HepG2 (cell line): ENCODE measurements around the gene GRAMD1A. TPM values are rescaled to one million over a fixed set of nuclear protein-coding genes. Genes with fewer than 3 reads are reported as not detected.

Experiments used
- AGO2 ChIP-seq: fragments of 200-400 bp; formaldehyde crosslinking; optimal IDR thresholded peaks from 2 replicates; pipeline ENCODE3; 2017; ENCODE audit warnings: mild to moderate bottlenecking, low read depth, low read length, moderate library complexity
- HOXA5 ChIP-seq: sonication (generic); formaldehyde crosslinking; IDR thresholded peaks from 2 replicates; pipeline ENCODE4 v1.4.0; 2020; ENCODE audit warnings: missing genetic modification reagents
- JUND ChIP-seq: sonication (generic); formaldehyde crosslinking; IDR thresholded peaks from 2 replicates; pipeline ENCODE4 v1.8.0; 2022; ENCODE audit warnings: mild to moderate bottlenecking, missing genetic modification reagents
- KAT8 ChIP-seq: IDR thresholded peaks from 2 replicates; pipeline ENCODE4 v1.6.1; 2016; ENCODE audit warnings: missing genetic modification reagents, missing compliant biosample characterization
- LCORL ChIP-seq, 2 experiments: fragments of 450-650 bp in 1 of 2; sonication (generic) in 1 of 2; formaldehyde crosslinking in 1 of 2; IDR thresholded peaks; 2 replicates each; pipeline versions ENCODE4 v1.5.0 to v1.6.1; 2017 to 2020; ENCODE audit warnings: antibody characterized with exemption in 1 of 2, missing genetic modification reagents in 1 of 2
- MAZ ChIP-seq, 2 experiments: sonication (generic) in 1 of 2; formaldehyde crosslinking in 1 of 2; IDR thresholded peaks; 2 replicates each; pipeline versions ENCODE4 v1.5.0 to v1.6.1; 2012 to 2020; ENCODE audit warnings: low read depth in 2 of 2, mild to moderate bottlenecking in 2 of 2, borderline replicate concordance in 1 of 2, improper control_type of control experiment in 1 of 2, low read length in 1 of 2, missing genetic modification reagents in 1 of 2, moderate library complexity in 1 of 2
- NCOA2 ChIP-seq: sonication (generic); formaldehyde crosslinking; IDR thresholded peaks from 2 replicates; pipeline ENCODE4 v1.8.0; 2022; ENCODE audit warnings: inconsistent platforms
- NFKBIZ ChIP-seq: IDR thresholded peaks from 2 replicates; pipeline ENCODE4 v1.6.1; 2018; ENCODE audit warnings: missing genetic modification reagents, missing compliant biosample characterization
- PITX1 ChIP-seq: sonication (generic); formaldehyde crosslinking; IDR thresholded peaks from 2 replicates; pipeline ENCODE4 v1.5.1; 2020; ENCODE audit warnings: mild to moderate bottlenecking, missing genetic modification reagents
- RCOR2 ChIP-seq: IDR thresholded peaks from 2 replicates; pipeline ENCODE4 v1.6.1; 2016; ENCODE audit warnings: missing biosample characterization, missing genetic modification reagents
- RNF2 ChIP-seq: fragments of 450-650 bp; conservative IDR thresholded peaks from 2 replicates; pipeline ENCODE4 v1.6.1; 2016; ENCODE audit warnings: low read depth
- SAP130 ChIP-seq: IDR thresholded peaks from 2 replicates; pipeline ENCODE4 v1.6.1; 2016; ENCODE audit warnings: low read depth
- SIN3A ChIP-seq: IDR thresholded peaks from 2 replicates; pipeline ENCODE4 v1.6.1; 2011; ENCODE audit warnings: low read depth, mild to moderate bottlenecking, control low read depth, low read length, borderline replicate concordance
- SNAPC2 ChIP-seq: sonication (generic); formaldehyde crosslinking; IDR thresholded peaks from 2 replicates; pipeline ENCODE4 v1.8.1; 2022; ENCODE audit warnings: mild to moderate bottlenecking, missing genetic modification reagents
- SP2 ChIP-seq: sonication (generic); formaldehyde crosslinking; IDR thresholded peaks from 2 replicates; pipeline ENCODE4 v1.5.1; 2020; ENCODE audit warnings: mild to moderate bottlenecking, missing genetic modification reagents
- SP4 ChIP-seq: sonication (generic); formaldehyde crosslinking; IDR thresholded peaks from 2 replicates; pipeline ENCODE4 v1.8.1; 2023; ENCODE audit warnings: mild to moderate bottlenecking, missing genetic modification reagents
- TARDBP ChIP-seq: sonication (generic); formaldehyde crosslinking; IDR thresholded peaks from 2 replicates; pipeline ENCODE4 v1.8.0; 2022; ENCODE audit warnings: mild to moderate bottlenecking, missing genetic modification reagents
- ZNF124 ChIP-seq: sonication (generic); formaldehyde crosslinking; IDR thresholded peaks from 2 replicates; pipeline ENCODE4 v1.4.0; 2020; ENCODE audit warnings: missing genetic modification reagents
- ZNF274 ChIP-seq: sonication (generic); formaldehyde crosslinking; IDR thresholded peaks from 2 replicates; pipeline ENCODE4 v1.5.1; 2020; ENCODE audit warnings: mild to moderate bottlenecking, missing genetic modification reagents
- ZNF337 ChIP-seq: sonication (generic); formaldehyde crosslinking; IDR thresholded peaks from 2 replicates; pipeline ENCODE4 v1.5.1; 2020; ENCODE audit warnings: missing genetic modification reagents, low read depth, mild to moderate bottlenecking, borderline replicate concordance
- ZNF383 ChIP-seq: sonication (generic); formaldehyde crosslinking; IDR thresholded peaks from 2 replicates; pipeline ENCODE4 v1.4.0; 2020; ENCODE audit warnings: missing genetic modification reagents, mild to moderate bottlenecking, borderline replicate concordance
- ZNF839 ChIP-seq: sonication (generic); formaldehyde crosslinking; IDR thresholded peaks from 2 replicates; pipeline ENCODE4 v1.4.0; 2020; ENCODE audit warnings: missing genetic modification reagents, mild to moderate bottlenecking, borderline replicate concordance
- polyA plus RNA-seq, 8 experiments: library from polyadenylated mRNA; depleted of rRNA in 3 of 8; stranded (reverse) in 7 of 8; unstranded in 1 of 8; fragments of >200 nt; fragmentation: Illumina TruSeq in 4 of 8; extraction: Trizol in 4 of 8; gene quantifications; 2 replicates each; pipeline versions ENCODE4 v1.2.1 to v1.2.3, GENCODE V29; 2011 to 2016; ENCODE audit warnings: low read depth in 4 of 8, missing spikeins in 1 of 8, mixed read lengths in 1 of 8; ENCODE audit not compliant: insufficient read depth in 1 of 8
- total RNA-seq, 5 experiments: library from RNA; depleted of rRNA; stranded (reverse); fragments of >200 nt; fragmentation: Illumina TruSeq; extraction: Trizol; gene quantifications; 2 replicates each; pipeline ENCODE4 v1.2.3, GENCODE V29; 2016; ENCODE audit warnings: low read depth in 1 of 5
- TF ChIP-seq, protein P1 (sequence below): sonication (generic); formaldehyde crosslinking; IDR thresholded peaks from 2 replicates; pipeline ENCODE4 v1.5.1; 2020; ENCODE audit warnings: mild to moderate bottlenecking, moderate library complexity, missing genetic modification reagents
- TF ChIP-seq, protein P2 (sequence below): sonication (generic); formaldehyde crosslinking; IDR thresholded peaks from 2 replicates; pipeline ENCODE4 v1.5.1; 2020; ENCODE audit warnings: missing genetic modification reagents, mild to moderate bottlenecking, borderline replicate concordance
- TF ChIP-seq, protein P3 (sequence below): sonication (generic); formaldehyde crosslinking; IDR thresholded peaks from 2 replicates; pipeline ENCODE4 v1.9.0; 2022; ENCODE audit warnings: missing genetic modification reagents, mild to moderate bottlenecking, borderline replicate concordance

Gene GRAMD1A
- total and polyA plus RNA-seq, 2 of the 13 experiments (the other 11 are each of a cell fraction or from before 2014, with no cell fraction given): 14.7 to 181 TPM

DNA sequence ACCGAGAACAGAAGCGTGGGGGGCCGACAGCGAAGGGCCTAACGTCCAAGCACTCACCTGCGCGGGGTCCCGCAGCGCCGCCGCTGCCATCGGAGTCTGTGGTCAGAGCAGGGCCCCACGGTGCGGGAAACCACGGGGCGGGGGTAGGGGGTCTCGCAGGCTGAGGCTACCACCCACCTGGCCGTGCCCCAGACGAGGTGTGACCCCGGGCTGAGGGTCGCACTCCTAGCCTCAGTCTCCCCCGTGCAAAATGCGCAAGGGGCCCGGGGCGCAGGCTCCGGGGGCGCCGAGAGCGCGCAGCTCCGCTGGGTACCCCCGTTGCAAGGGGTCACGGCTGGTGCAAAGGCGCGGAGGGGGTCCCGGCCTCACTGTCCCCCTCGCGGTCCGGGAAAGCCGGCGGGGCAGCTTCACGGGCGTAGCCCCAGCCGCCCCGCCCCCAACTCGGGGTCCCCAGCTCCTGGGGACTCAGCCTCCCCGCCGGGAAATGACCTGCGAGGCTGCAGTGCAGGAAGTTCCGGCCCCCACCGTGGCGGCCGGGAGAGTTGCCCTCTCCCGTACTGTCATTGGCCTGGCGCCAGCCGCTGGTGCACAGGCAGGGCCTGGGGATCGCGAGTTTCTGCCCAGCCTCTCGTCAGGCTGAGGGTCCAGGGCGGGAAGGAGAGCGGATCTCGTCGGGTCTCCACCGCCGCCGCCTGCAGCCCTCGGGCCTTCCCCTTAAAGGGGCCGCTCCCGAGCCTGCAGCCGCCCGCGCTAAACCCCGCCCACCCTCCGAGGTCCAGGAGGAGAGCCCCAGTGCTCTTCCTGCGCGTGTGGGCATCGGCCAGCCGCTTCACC is 36.3 kb upstream of the GRAMD1A start, which contains the start of gene ZNF792 (continued):
- 0 out of 2 replicates have a peak, but pooled peaks have one; percentile 34 for TF ChIP-seq ZNF124 (CRISPR knock-in tag)
- TF ChIP-seq TARDBP: peak; percentile 54; the same call in 1 of the 2 replicates
- no peak for TF ChIP-seq ZNF839
- TF ChIP-seq ZNF337 (CRISPR knock-in tag): 0 out of 2 replicates have a peak, but pooled peaks have one; percentile 51
- no peak for TF ChIP-seq LCORL (IDR thresholded peaks at IDR 0.05)
- peak; percentile 59 for TF ChIP-seq LCORL (CRISPR knock-in tag; IDR thresholded peaks at IDR 0.05)
- peak; percentile 51 for TF ChIP-seq AGO2
- TF ChIP-seq HOXA5: peak; percentile 79; the same call in 1 of the 2 replicates
- peak; percentile 37 for TF ChIP-seq KAT8 (CRISPR knock-in tag)
- TF ChIP-seq RCOR2 (CRISPR knock-in tag): no peak
- peak; percentile 38; the same call in 1 of the 2 replicates for TF ChIP-seq JUND (CRISPR knock-in tag)
- TF ChIP-seq, protein P1, sequence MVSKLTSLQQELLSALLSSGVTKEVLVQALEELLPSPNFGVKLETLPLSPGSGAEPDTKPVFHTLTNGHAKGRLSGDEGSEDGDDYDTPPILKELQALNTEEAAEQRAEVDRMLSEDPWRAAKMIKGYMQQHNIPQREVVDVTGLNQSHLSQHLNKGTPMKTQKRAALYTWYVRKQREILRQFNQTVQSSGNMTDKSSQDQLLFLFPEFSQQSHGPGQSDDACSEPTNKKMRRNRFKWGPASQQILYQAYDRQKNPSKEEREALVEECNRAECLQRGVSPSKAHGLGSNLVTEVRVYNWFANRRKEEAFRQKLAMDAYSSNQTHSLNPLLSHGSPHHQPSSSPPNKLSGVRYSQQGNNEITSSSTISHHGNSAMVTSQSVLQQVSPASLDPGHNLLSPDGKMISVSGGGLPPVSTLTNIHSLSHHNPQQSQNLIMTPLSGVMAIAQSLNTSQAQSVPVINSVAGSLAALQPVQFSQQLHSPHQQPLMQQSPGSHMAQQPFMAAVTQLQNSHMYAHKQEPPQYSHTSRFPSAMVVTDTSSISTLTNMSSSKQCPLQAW (CRISPR knock-in tag): peak; percentile 54; the same call in 1 of the 2 replicates
- peak; percentile 45; the same call in 1 of the 2 replicates for TF ChIP-seq SNAPC2 (CRISPR knock-in tag)
- no peak for TF ChIP-seq SP2 (CRISPR knock-in tag)
- TF ChIP-seq, protein P2, sequence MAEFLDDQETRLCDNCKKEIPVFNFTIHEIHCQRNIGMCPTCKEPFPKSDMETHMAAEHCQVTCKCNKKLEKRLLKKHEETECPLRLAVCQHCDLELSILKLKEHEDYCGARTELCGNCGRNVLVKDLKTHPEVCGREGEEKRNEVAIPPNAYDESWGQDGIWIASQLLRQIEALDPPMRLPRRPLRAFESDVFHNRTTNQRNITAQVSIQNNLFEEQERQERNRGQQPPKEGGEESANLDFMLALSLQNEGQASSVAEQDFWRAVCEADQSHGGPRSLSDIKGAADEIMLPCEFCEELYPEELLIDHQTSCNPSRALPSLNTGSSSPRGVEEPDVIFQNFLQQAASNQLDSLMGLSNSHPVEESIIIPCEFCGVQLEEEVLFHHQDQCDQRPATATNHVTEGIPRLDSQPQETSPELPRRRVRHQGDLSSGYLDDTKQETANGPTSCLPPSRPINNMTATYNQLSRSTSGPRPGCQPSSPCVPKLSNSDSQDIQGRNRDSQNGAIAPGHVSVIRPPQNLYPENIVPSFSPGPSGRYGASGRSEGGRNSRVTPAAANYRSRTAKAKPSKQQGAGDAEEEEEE (CRISPR knock-in tag): 0 out of 2 replicates have a peak, but pooled peaks have one; percentile 57
- no peak for TF ChIP-seq NCOA2
- TF ChIP-seq PITX1 (CRISPR knock-in tag): peak; percentile 33; the same call in 1 of the 2 replicates
- 0 out of 2 replicates have a peak, but pooled peaks have one; percentile 2 for TF ChIP-seq ZNF274
- TF ChIP-seq SP4 (CRISPR knock-in tag): no peak
- TF ChIP-seq MAZ (IDR thresholded peaks at IDR 0.05; ENCODE audit: borderline replicate concordance, low read depth, low read length): no peak
- TF ChIP-seq MAZ (CRISPR knock-in tag; IDR thresholded peaks at IDR 0.05; ENCODE audit: low read depth): peak; percentile 34; the same call in 1 of the 2 replicates
- peak; percentile 84 for TF ChIP-seq SAP130 (CRISPR knock-in tag)
- TF ChIP-seq NFKBIZ (CRISPR knock-in tag): no peak
- peak; percentile 30; the same call in 1 of the 2 replicates for TF ChIP-seq SIN3A
- TF ChIP-seq, protein P3, sequence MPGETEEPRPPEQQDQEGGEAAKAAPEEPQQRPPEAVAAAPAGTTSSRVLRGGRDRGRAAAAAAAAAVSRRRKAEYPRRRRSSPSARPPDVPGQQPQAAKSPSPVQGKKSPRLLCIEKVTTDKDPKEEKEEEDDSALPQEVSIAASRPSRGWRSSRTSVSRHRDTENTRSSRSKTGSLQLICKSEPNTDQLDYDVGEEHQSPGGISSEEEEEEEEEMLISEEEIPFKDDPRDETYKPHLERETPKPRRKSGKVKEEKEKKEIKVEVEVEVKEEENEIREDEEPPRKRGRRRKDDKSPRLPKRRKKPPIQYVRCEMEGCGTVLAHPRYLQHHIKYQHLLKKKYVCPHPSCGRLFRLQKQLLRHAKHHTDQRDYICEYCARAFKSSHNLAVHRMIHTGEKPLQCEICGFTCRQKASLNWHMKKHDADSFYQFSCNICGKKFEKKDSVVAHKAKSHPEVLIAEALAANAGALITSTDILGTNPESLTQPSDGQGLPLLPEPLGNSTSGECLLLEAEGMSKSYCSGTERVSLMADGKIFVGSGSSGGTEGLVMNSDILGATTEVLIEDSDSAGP (CRISPR knock-in tag): peak; percentile 99
- no peak for TF ChIP-seq RNF2
- no peak for TF ChIP-seq ZNF383 (CRISPR knock-in tag)
